ENCODE measurements around the gene AFG1L.
"Not testable (repeated sequence)": the region's sequence is repeated elsewhere in the genome, so short reads cannot be mapped to it uniquely, and the experiment has no call there.

The AFG1L gene
- 3.6 to 4.7 (median 4.2) reads per million in 3 experiments for total RNA-seq

DNA sequence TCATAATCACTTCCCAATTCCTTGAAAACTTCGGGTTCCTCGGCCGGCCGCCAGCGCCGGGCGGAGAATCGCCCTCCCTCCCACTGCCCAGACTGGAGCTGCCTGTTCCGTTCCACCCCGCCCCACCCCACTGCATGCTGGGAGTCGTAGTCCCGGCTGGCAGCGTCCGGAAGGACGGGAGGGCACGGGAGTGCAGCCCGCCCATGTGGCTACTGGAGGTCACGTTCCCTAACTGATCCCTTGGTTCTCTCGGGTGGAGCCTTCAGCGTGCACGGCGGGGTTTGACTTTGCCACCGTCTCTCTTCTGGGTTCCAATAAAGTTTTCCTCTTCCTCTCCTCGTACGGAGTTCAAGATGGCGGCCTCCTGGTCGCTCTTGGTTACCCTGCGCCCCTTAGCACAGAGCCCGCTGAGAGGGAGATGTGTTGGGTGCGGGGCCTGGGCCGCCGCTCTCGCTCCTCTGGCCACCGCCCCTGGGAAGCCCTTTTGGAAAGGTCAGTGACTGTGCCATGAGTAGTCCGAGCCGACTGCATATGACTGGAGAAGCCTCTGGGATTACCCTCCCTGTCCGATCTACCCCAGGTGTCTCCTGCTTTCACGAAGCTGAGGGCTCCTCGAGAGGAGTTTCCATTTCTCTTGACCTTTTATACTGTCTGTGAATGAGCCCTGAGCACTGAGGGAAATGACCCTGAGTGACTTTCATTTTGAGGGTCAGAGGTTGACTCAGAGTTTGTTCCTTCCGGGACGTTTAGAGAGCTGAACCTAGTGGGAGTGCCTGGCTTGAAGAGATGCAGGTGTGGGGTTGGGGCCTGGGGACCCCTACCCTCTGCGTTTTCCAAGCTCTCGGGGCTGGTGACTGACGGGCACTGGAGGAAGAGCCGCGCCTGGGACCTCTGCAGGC lies at the start of gene AFG1L:
TSS of gene AFG1L (plus strand) at position 328 of the 899 bp plus-strand sequence. CDS start at position 354, 26 bp downstream.
- DNase-seq = peak; percentile 85

DNA sequence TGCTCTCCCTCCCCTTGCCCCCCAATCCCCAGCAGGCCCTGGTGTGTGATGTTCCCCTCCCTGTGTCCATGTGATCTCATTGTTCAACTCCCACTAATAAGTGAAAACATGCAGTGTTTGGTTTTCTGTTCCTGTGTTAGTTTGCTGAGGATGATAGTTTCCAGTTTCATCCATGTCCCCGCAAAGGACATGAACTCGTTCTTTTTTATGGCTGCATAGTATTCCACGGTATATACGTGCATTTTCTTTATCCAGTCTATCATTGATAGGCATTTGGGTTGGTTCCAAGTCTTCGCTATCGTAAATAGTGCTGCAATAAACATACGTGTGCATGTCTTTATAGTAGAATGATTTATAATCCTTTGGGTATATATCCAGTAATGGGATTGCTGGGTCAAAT lies 49.8 kb upstream of the AFG1L start:
- DNase-seq = not testable (repeated sequence)

DNA sequence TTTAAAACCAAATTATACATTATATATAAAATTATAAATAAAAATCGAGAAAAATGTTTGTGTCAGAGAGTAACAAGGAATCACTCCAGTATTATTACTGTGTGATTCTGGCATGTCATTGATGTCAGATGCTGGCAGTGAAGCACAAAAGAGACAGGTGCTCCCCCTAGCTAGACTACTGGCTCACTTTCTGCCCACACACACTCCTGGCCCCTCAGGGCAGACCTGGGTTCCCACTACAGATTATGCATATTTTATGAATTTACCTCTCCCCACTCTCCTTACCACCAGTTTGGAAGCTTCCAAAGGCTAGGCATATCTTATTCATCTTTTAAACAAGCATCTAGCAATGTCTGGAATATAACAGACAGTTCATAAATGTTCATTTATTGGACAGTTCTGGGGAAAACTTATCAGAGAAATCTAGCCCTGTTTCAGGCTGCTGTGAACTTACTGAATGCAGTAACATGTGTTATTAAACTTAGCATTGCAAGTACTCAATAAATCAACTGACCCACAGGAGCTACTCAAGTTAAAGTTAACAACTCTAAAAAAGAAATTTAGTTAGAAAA lies 46.8 kb upstream of the AFG1L start:
- DNase-seq = no peak

DNA sequence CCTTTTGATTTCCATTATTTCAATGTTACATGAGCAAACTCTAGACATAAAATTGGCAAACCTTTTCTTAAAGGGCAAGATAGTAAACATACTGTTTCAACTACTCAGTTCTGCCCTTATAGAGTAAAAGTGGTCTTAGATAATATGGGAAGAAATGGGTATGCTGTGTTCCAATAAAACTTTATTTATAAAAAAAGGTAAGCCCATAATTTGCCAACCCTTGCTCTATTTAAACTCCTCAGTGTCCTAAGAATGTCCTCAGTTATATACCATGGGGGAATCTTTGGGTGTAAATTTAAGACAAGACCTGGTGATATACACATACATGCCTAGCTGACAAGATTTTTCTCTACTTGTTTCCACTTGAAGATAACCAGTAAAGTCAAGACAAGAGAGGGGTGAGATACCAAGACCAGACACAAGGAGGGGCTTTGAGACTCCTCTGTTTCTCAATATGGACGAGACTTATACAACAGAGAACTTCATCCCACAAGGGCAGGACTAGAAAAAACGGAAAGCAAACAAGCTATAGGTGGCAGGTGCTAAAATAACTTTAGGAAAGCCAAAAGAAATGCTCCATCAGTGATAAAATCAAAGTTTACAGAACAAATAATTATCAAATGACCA lies 44.5 kb upstream of the AFG1L start:
- DNase-seq = no peak

DNA sequence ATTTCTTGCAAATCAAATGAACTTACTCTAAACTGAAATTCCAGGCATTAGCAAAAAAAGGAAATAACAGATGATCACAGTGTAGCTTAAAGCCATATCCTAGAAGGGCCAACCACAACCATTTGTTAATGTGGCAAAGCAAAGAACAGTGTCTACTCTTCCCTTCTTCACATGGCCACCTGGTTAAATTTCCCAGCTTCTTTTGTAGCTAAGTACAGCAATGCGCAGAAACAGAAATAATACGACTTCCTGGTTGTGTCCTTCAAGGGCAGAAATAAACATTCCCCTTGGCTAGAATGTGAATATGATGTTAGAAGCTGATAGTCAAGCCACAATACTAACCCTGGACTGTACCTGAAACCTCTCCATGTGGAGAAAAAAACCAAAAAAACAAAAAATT lies 43.6 kb upstream of the AFG1L start:
- DNase-seq = no peak

DNA sequence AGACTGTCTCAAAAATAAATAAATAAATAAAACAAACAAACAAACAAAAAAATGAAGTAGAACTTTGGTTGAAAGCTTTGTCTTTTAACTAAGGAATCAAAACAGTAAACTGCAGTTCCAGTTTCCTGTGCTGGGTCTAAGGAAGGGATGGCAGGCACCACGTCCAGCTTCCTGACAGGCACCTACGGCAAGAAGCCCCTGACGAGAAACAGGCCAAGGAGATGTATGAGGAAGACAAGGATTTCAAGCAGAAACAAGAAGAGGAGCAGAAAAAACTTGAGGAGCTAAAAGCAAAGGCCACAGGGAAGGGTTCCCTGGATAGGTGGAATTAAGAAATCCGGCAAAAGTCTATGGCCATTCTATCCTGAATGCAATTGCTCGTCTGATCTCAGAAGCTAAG lies 42.8 kb upstream of the AFG1L start:
- DNase-seq = no peak

DNA sequence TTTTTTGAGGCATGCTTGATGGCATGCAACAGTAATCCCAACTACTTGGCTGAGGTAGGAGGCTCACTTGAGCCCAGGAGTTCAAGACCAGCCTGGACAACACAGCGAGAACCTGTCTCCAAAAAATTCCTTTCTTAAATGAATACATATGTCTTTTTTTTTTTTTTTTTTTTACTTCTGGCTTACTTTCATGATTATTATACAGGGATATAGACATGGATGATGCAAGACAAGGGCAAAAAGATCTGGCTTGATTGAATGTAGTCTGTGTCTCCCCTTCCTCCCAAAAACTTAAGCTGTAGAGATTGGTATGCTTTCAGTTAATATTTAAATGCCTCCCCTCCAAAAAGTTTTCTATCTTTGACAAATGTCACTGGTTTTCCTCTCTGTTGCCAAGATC lies 41.6 kb upstream of the AFG1L start:
- DNase-seq = no peak

DNA sequence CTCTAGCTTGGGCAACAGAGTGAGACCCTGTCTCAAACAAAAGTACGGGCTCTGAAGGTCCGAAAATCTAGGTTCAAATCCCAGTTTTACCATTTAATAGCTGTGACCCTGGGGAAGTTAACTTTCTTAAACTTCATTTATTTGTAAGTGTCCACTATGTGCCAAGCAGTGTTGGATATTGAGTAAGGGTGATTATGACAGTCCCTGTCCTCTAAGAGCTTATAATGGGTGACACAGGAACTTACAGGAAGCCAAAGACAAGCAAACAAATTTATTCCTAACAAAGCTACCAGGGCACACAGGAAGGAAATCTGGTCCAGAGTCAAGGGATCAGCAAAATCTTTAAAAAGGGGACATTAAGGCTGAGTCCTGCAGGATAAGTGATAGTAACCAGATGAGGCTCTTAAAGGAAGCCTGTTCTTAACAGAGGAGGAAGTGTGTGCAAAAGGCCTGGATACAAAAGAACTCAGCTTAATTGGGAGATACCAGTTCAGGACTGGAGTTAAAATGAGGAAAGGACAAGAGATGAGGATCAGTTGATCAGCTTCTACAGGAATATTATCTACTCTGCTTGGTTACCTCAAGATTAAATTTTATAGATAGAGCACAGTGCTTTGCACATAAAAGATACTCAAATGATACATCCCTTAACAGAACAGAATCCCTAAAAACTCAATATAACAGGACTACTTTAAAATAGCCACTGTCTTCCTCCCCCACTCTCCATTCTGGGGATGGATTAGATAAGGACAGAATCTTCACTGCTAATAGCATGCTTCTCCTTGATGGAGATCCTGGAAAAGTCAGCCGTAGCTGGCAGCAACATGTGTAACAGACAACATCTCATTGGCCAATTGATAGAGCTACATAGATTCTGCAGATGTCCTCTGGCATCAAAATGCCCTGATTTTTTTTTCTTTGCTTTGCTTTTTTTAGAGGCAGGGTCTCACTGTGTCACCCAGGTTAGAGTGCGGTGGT lies 40.1 kb upstream of the AFG1L start:
- no peak for DNase-seq

DNA sequence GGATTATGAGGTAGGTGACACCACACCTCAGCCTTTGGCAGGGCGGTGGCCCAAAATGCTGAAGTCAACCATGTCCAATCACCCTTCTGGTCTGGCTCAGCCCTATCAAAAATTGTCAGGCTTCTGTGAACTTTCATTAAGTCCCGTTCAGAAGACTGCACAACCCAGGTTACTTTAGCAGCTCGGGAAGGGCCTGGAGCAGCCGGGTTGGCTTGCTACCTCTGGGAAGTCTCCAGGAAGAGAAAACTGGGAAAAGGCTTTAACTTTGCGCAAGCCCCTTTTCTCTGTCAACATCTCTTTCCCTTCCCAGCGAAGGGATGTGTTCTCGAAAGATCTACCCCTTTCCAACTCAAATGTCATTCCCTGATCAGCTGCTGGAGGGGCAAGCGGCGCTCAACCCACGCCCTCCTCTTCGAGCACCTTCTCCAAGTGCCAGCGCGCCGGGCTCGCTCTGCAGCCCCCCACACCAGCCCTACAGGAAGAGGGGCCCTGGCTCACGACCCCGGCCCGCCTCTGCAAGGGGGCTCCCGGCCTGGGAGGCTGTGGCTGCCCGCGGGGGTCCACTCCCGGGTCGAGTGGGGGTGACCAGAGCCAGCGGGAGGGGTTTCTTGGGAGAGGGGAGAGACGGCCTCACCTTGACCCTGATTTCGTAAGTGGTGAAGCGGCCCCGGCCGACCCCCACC lies 34.6 kb upstream of the AFG1L start:
- peak; percentile 1 for DNase-seq

DNA sequence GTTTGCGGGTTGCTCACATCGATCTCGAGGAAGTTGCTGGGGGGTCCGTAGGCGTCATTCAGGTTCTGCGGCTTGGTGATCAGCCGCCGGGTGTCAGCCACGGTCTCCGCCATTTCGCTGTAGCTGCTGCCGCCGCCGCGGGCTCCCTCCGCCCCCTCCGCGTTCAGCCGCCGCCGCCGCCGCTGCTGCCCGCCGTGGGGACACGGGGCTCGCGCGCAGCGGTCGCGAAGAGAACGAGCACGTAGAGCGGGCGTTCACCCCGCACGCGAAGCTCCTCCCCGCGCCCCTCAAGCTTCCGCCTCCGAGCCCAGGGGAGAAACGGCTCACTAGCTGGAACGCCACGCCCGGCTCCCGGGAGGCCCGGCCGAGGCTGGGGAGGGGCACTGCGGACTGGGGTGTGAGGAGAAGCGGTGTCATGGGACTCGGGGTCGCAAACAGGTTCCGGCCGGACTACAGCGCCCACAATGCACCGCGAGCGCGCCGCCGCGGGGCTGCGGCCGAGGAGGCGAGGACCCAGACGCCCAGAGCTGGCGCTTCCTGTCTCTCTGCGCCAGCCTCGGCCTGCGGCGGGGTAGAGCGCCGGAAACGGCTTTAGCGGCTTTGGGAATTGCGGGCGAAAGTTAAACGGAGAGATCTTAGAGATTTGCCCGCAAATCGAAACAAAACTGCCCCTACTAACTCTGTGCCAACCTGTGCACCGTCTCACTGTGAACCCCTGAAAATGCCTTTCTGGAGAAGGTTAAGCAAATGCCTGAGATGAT lies 33.9 kb upstream of the AFG1L start, which contains the start of gene SNX3:
TSS of gene SNX3 (minus strand) at position 232 of the 761 bp plus-strand sequence. CDS start at position 113, 119 bp downstream.
- peak; percentile 90 for DNase-seq

DNA sequence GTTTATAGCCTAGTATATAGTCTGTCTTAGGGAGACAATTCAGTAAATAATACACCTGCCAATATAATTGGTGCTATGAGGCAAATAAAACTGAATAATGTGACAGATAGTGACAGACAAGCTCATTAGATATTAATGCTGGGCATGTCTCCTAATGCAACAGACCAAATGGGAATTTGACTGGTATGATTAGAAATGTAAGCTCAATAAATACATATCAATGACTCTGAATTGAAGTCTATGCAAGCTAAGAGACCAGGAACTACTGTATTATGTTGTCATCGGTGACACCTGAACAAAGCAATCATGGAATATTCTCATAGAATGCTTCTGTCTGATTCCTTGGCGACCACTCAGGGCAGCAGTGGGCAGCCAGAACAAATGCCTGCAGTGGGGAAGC lies 31.5 kb upstream of the AFG1L start:
- DNase-seq = no peak

DNA sequence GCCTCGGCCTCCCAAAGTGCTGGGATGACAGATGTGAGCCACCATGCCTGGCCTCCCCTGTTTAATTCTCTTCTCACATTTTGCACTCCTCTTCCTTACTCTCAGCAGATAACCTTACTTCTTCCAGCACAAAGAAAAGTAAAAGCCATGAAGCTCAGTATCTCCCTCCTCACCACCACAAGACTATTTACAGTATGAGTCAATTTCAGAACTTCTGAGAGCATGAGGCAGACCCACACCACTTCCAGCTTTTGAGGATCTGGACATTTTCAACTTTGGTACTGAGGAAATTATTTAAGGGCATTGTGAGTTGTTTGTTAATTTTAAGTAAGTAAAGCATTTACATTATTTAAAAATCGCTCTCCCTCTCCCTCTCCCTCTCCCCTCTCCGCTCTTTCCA lies 26.0 kb upstream of the AFG1L start:
- no peak for DNase-seq

DNA sequence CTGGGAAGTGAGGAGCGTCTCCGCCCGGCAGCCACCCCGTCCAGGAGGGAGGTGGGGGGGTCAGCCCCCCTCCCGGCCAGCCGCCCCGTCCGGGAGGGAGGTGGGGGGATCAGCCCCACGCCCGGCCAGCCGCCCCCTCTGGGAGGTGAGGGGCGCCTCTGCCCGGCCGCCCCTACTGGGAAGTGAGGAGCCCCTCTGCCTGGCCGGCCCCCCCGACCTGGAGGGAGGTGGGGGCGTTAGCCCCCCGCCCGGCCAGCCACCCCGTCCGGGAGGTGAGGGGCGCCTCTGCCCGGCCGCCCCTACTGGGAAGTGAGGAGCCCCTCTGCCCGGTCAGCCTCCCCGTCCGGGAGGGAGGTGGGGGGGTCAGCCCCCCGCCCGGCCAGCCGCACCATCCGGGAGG lies 24.9 kb upstream of the AFG1L start:
- DNase-seq = not testable (repeated sequence)

DNA sequence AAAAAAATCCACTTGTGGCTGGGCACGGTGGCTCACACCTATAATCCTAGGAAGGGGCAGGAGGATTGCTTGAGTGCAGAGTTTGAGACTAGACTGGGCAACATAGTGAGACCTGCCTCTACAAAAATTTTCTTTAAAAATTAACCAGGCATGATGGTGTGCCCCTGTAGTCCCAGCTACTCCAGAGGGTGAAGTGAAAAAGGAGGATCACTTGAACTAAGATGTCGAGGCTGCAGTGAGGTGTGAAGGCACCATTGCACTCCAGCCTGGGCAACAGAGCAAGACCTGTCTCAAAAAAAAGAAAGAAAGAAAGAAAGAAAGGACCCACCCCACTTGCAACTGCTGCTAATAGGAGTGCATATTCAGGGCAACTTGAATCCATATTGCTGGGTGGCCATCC lies 20.3 kb upstream of the AFG1L start:
- DNase-seq = no peak

DNA sequence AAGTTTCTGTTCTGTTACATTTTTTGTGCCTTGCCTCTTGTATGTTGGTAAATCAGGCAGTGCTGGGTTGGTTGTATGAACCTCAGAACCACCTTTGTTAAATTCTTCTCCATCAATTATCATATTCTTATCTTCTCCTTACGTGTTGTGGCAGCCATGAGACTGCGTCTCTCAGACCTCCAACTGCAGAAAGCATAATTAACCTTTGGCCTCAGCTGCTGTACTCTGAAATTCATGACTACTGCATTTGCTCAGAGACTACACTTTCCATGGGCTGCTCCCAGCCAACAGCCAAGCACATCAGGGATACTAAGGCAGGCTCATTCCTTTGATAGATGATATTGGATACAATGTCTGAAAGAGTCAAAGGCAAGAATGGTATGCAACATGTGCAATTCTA lies 18.9 kb upstream of the AFG1L start:
- DNase-seq = no peak

DNA sequence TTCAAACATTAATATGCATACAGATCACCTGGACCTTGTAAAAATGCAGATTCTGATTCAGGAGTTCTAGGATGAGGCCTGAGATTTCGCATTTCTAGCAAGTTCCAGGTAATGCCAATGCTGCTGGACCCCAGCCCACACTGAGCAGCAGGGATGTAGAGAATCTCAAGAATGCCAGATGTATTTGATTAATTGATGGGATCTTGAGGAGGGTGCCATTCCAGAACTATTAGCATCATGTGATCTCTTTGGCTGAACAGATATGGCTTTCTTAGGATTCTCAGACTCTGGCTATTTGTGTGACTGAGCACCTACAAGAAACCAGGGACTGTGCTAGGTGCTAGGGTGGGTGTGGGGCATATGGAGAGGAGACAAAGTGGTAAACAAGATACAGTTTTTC lies 17.6 kb upstream of the AFG1L start:
- no peak for DNase-seq

DNA sequence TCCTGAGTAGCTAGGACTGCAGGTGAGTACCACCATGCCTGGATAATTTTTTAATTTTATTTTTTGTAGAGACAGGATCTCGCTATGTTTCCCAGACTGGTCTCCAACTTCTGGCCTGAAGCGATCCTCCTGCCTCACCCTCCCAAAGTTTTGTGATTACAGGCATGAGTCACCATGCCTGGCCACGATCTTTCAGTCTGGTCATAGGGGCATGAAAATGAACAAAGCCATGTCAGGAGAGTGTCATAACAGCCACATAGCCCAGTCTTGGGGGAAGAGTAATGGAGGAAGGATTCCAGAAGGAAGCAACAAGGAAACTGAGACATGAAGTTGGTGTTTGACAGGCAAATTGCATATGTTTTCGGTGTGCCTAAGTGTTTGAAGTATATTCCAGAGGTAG lies 17.0 kb upstream of the AFG1L start:
- DNase-seq = no peak

DNA sequence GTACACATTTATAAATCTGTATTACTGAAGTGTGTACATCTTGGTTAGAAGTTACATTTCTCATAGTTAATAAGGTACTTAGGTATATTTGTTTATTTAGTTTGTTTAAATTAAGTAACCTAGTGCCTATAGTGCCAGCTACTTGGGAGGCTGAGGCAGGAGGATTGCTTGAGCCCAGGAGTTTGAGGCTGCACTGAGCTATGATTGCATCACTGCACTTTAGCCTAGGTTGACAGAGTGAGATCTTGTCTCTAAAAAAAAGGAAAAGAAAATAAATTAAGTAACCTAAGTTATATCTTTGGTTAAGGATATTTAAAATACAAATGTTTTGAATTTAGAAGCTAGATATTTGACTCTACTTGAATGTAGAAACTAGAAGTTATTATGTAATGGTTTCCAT lies 9.5 kb upstream of the AFG1L start:
- DNase-seq = no peak

DNA sequence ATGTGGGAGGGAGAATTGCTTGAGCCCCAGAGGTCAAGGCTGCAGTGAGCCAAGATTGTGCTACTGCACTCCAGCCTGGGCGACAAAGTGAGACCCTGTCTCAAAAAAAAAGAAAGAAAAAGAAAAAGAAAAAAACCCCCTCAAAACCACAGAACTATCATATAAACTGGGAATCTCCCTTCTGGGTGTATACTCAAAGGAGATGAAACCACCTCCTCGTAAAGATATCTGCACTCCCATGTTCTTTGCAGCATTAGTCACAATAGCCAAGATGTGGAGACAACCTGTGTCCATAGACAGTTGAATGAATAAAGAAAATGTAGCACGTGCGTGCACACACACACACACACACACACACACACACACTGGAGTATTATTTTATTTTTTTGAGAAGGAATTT lies 8.5 kb upstream of the AFG1L start:
- no peak for DNase-seq

DNA sequence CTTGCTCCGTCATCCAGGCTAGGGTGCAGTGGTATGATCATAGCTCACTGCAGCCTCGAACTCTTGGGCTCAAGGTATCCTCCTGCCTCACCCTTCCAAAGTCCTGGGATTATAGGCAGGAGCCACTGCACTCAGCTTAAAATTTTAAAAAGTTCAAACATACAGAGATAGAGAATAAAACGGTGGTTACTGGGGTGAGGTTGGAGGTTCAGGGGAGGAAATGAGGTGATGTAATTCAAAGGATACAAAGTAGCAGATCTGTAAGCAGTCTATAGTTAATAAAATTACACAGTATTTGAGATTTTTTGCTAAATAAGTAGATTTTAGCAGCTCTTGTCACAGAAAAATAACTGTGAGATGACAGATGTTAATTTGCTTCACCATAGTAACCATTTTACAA lies 7.5 kb upstream of the AFG1L start:
- no peak for DNase-seq

DNA sequence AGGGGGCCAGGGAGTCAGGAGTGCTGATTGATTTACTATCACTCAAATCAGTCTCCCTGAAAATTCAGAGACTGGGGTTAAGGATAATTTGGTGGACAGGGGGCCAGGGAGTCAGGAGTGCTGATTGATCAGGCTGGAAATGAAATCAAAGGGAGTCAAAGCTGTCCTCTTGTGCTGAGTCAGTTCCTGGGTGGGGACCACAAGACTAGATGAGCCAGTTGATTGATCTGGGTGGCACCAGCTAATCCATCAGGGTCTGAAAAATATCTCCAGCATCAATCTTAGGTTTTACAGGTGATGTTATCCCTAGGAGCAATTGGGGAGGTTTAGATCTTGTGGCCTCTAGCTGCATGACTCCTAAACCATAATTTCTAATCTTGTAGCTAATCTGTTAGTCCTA lies 6.1 kb upstream of the AFG1L start:
- no peak for DNase-seq

All from central memory CD4-positive, alpha-beta T cell (primary cell).